Bronchial epithelial cell (primary cell): ENCODE measurements around the gene YTHDC1. TPM values are rescaled to one million over a fixed set of nuclear protein-coding genes. Genes with fewer than 3 reads are reported as not detected.

Experiments
- DNase-seq: peaks from one replicate; pipeline ENCODE4 v3.0.0-alpha.2; 2010; ENCODE audit warnings: low read depth
- FAIRE-seq: peaks from 2 replicates; lab custom pipeline; 2011; peaks lifted over from hg19 to GRCh38; lab: Jason Lieb, UNC
- H3K27me3 ChIP-seq: 2 replicates; pipeline ENCODE4 v1.5.1; 2011; ENCODE audit warnings: low read length; ENCODE audit not compliant: control insufficient read depth, insufficient read depth
- H3K36me3 ChIP-seq: 2 replicates; pipeline ENCODE4 v1.5.1; 2011; ENCODE audit warnings: low read length; ENCODE audit not compliant: control insufficient read depth, insufficient read depth
- H3K4me3 ChIP-seq: 2 replicates; pipeline ENCODE4 v1.5.1; 2011; ENCODE audit warnings: mild to moderate bottlenecking, low read depth, low read length, control low read depth
- total RNA-seq: library from RNA; depleted of rRNA; stranded (reverse); fragments of >200 nt; gene quantifications from 2 replicates; pipeline ENCODE4 v1.2.1, GENCODE V29; 2014
- TF ChIP-seq, protein P1 (sequence below): IDR thresholded peaks from 2 replicates; pipeline ENCODE4 v1.5.1; 2011; ENCODE audit warnings: mild to moderate bottlenecking, moderate library complexity, low read length, control low read depth, inconsistent platforms; ENCODE audit not compliant: insufficient read depth, severe bottlenecking

Gene YTHDC1
- total RNA-seq, 1 donor from 2014 or later = 44.5 TPM

DNA sequence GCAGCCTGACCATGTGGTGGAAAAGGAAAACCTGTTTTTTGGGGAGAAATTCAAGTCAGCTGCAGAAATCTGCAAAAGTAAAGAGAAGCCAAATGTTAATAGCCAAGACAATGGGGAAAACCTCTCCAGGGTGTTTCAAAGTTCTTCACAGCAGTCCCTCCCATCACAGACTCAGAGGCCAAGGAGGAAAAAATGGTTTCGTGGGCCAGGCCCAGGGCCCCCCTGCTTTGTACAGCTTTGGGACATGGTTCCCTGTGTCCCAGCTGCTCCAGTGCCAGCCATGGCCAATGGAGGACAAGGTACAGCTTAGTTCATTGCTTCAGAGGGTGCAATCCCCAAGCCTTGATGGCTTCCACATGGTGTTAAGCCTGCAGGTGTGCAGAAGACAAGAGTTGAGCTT, 15.2 kb upstream of the YTHDC1 start:
- Histone ChIP-seq H3K4me3 (no peak overlapping the region), H3K27me3 (no peaks in the 10 kb centered on the region), H3K36me3 (no peaks in the 10 kb centered on the region)
- TF ChIP-seq, protein P1, sequence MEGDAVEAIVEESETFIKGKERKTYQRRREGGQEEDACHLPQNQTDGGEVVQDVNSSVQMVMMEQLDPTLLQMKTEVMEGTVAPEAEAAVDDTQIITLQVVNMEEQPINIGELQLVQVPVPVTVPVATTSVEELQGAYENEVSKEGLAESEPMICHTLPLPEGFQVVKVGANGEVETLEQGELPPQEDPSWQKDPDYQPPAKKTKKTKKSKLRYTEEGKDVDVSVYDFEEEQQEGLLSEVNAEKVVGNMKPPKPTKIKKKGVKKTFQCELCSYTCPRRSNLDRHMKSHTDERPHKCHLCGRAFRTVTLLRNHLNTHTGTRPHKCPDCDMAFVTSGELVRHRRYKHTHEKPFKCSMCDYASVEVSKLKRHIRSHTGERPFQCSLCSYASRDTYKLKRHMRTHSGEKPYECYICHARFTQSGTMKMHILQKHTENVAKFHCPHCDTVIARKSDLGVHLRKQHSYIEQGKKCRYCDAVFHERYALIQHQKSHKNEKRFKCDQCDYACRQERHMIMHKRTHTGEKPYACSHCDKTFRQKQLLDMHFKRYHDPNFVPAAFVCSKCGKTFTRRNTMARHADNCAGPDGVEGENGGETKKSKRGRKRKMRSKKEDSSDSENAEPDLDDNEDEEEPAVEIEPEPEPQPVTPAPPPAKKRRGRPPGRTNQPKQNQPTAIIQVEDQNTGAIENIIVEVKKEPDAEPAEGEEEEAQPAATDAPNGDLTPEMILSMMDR = no peak
- FAIRE-seq = no peak
- no peak for DNase-seq

DNA sequence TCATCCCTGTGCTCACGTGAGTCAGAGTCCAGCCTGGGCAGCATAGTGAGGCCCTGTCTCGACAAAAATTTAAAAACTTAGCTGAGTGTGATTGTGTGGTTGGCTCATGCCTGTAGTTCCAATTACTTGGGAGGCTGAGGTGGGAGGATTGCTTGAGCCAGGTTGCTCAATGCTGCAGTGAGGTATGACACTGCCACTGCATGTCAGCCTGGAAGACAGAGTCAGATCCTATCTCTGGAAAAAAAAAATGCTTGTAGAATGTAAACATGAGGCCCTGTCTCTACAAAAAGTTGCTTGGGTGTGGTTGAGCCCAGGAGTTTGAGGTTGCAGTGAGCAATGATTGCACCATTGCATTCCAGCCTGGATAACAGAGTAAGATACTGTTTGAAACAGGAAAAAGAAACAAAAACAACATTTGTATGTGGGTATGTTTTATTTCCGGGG, 11.3 kb upstream of the YTHDC1 start:
- Histone ChIP-seq H3K4me3 (no peak overlapping the region), H3K27me3 (no peaks in the 10 kb centered on the region), H3K36me3 (no peaks in the 10 kb centered on the region)
- FAIRE-seq (peak; percentile 85), DNase-seq (peak; percentile 98)
- TF ChIP-seq, protein P1 = no peak

- no peak for FAIRE-seq
Measured at GRCh38 chr4:68360231-68360968, 10.5 kb upstream of the YTHDC1 start.

GRCh38 chr4:68359508-68359907, 9.6 kb upstream of the YTHDC1 start:
- Histone ChIP-seq H3K27me3 (no peaks in the 10 kb centered on the region), H3K4me3 (no peak overlapping the region), H3K36me3 (no peaks in the 10 kb centered on the region)
- TF ChIP-seq, protein P1 = no peak
- DNase-seq (no peak), FAIRE-seq (no peak)

More at GRCh38 chr4:68360231-68360968, 10.5 kb upstream of the YTHDC1 start:
- H3K27me3 ChIP-seq = no peaks in the 10 kb centered on the region
- no peak for DNase-seq
- TF ChIP-seq, protein P1 = no peak
- no peaks in the 10 kb centered on the region for H3K36me3 ChIP-seq
- no peak overlapping the region for H3K4me3 ChIP-seq

DNA sequence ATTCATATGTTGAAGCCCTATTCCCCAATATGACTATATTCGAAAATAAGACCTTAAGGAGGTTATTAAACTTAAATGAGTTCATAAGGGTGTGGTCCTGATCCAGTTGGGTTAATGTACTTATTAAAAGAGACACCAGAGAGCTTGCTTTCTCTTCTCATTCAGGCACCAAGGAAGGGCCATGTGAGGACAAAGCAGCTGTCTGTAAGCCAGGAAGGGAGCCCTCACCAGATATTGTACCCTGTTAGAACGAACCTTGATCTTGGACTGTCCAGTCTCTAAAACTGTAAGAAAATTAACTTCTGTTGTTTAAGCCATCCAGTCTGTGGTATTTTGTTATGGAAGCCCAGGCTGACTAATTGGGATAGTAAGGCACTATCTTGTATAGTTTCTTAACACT, 9.1 kb upstream of the YTHDC1 start:
- Histone ChIP-seq H3K4me3 (no peak overlapping the region), H3K27me3 (no peaks in the 10 kb centered on the region), H3K36me3 (no peaks in the 10 kb centered on the region)
- TF ChIP-seq, protein P1 = no peak
- FAIRE-seq (no peak), DNase-seq (no peak)
